HG02623 (cell line): ENCODE measurements around the gene EMC9.

Experiments used
- ATAC-seq: cut with Tn5 transposase; IDR thresholded peaks from one replicate; pipeline ENCODE4 v1.9.1; 2021; ENCODE audit warnings: moderate library complexity; ENCODE audit not compliant: unreplicated experiment

Gene EMC9

GRCh38 chr14:24132061-24132685, 9.2 kb downstream of the EMC9 start:
- ATAC-seq = no peak

DNA sequence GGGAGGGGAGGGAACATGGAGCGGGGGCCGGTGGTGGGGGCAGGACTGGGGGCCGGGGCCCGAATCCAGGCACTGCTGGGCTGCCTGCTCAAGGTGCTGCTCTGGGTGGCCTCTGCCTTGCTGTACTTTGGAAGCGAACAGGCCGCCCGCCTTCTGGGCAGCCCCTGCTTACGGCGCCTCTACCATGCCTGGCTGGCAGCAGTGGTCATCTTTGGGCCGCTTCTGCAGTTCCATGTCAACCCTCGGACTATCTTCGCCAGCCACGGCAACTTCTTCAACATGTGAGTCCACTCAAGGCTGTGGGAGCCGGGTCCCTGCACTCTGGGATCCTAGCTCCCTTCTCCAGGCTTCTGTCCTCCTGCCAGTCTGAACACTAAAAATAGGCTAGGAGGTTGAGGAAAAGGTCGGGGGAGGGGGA, 9.8 kb downstream of the EMC9 start:
- ATAC-seq = no peak

DNA sequence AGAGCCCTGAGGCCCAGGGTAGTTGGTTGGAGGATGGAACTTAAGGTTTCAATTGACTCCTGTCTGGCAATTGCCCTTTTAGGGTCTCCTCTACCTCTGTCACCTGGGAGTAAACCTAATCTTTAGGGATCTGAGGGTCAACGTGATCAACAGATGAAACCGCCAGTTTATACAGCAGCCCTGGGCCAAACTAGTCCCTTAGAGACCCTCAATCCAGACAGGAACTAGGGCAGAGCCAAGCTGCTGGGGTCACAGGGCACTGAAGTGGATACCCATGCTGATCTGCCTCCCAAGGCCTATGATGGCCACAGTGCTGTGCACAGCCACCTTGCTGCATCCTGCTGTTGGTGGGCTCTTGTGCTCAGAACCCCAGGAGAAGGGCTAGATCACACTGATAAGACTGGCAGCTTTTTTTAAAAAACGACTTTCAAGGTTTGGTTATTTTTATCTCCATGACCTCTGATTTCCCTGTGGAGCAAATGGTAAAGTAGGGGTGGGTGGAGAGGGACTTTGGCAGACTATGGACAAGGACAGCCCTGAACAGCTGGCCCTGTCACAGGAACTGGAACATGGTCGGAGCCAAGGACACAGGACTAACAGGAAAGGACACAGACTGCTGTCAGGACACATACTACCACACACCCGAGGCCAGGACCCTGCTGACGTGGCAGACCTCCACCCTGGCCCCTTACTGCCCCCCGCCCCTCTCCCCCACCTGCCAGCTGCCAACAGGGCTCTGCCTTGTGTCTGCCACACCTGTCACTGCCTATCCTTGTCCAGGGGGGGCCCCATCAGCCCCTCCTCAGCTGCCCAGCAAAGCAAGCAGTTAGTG, 10.5 kb downstream of the EMC9 start:
- no peak for ATAC-seq

DNA sequence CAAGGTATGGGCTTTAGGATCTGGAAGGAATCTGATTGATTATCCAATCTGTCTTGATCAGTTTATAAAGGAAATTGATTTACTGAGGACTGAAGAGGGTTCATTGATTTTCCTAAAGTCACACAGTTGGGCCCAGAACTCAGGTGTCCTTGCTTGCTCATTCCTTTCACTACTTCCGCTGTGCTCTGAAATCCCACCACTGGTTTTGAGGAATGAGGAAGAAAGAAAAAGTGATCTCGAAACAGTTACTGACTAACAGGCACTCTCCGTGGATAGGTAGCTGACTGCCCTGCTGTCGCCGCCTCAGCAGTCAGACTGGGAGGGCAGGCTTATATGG, 11.0 kb downstream of the EMC9 start, which contains the start of gene FITM1:
Gene FITM1, plus strand, starts transcription at position 280 of the 337 bp plus-strand sequence. CDS start 905 bp downstream, outside the sequence.
- no peak for ATAC-seq

- ATAC-seq = no peak
These were observed 11.9 kb downstream of the EMC9 start for GRCh38 chr14:24129410-24129998.

GRCh38 chr14:24127673-24128072, 13.7 kb downstream of the EMC9 start:
- ATAC-seq = no peak

GRCh38 chr14:24126939-24127338, 14.5 kb downstream of the EMC9 start:
- no peak for ATAC-seq

DNA sequence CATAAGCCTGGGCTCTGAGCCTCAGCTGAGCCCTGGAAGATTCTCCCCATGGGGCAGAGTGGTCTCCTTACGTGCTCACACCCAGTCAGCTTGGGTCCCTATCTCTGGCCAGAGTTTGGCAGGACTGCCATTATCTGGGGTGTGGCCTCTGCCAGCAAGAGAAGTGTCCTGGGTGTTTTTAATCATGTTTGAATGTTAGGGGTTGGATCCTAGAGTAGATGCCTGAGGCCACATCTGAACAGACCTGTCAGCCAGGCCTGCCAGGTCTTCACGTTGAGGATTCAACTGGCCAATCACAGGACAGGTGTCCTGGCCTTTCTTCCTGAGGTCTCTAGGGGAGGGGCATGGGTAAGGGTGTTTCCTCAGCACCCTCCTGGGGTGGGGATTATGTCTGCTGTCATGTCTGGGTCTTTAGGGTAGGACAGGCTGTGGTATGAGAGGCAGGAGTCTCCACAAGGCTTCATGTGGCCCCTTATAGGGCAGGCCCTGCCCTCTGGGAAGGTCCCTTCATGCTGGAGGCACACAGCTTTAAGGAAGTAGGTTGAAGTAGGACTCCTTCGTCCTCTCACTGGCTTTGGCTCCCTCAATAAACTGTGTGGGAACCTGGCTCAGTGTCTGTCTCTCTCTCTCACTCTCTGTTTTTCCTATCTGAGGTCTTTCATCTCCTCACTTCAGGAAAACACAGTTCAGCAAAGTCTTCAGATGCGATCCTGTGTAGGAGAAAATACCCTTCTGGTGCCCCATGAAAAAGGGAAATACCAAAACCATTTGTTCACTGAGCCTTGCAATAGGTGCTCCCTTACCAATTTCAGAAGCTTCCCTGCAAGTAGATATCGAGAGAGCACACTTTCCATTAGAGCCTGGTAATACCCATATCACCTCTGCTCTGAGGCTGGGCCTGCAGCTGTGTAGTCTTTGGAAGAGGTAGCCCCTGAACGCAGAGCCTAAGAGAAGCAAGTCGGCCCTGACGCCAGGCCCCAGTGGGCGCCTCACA, 17.7 kb downstream of the EMC9 start:
- ATAC-seq = no peak

GRCh38 chr14:24122898-24123297, 18.5 kb downstream of the EMC9 start:
- ATAC-seq = no peak

GRCh38 chr14:24122416-24122815, 19.0 kb downstream of the EMC9 start:
- ATAC-seq = no peak

- no peak for ATAC-seq
These were observed 20.2 kb downstream of the EMC9 start for GRCh38 chr14:24121210-24121609.

- ATAC-seq = no peak
These were observed 21.7 kb downstream of the EMC9 start for GRCh38 chr14:24119691-24120090.

DNA sequence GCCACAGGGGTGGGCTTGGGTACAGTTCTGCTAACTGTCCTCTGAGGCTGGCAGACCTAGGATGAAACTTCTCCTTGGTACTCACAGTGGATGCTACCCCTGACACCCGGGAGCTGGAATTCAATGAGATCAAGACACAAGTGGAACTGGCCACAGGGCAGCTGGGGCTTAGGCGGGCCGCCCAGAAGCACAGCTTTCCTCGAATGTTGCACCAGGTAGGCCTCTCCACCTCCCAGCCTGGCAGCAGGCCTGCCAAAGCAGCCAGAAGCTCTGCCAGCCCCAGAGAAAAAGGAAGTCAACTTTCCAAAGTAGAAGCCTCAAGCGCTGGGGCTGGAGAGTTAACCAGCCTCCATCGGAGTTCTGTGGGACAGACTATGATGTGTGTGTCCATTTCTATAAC, 24.2 kb downstream of the EMC9 start:
- ATAC-seq = no peak

DNA sequence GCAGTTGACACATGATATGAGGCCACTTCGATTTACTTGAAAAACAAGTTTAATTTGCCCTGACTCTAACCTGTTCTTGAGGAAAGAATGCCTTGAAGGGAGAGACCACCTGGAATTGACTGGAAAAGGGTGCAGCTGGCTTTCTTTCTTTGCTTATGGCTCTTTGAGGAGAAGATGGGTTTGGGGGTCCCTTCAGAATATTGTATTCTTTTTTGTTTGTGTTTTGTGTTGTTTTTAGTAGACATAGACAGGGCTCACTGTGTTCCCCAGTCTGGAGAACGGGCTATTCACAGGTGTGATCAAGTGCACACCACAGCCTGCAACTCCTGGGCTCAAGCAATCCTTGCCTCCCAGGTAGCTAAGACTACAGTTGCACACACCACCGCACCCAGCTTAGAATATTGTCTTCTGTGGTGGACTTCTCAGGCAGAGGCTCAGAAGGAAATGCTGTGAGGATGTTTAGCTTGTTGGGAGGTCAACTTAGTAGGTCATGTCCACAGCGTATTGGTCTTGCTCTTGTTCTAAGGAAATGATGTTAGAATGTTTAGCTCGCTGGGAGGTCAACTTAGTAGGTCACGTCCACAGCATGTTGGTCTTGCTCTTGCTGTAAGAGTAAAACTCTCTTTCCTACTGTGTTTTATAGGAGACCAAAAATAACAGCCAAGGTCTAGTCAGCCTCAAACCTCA, 25.1 kb downstream of the EMC9 start:
- no peak for ATAC-seq

DNA sequence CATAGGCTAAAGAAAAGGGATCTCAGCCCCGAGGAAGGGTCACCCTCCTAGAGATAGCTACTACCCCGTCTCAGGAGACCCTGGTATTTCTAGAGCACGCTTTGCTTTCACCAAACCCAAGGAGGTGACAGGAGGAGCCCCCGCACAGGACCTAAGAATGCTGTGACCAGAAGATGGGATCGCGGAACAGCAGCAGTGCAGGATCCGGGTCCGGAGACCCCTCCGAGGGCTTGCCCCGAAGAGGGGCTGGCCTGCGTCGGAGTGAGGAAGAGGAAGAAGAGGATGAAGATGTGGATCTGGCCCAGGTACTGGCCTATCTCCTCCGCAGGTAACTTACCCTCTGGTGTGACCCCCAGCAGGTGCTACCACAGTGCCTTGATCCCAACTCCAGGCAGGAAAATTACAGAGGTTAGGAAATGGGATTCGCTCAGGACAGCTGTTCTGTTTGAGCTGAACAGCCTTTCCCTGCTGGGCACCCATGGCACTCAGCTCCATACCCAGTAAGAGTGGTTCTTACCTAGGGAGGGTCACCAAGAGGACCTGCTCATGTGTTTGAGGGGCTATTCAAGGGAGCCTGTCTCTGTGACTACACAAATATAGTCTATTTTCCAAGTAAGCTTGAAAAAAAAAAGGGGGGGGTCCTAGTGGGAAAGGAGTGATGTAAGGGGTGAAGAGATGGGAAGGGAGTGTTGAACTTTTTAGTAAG, 25.8 kb downstream of the EMC9 start:
- ATAC-seq = no peak

DNA sequence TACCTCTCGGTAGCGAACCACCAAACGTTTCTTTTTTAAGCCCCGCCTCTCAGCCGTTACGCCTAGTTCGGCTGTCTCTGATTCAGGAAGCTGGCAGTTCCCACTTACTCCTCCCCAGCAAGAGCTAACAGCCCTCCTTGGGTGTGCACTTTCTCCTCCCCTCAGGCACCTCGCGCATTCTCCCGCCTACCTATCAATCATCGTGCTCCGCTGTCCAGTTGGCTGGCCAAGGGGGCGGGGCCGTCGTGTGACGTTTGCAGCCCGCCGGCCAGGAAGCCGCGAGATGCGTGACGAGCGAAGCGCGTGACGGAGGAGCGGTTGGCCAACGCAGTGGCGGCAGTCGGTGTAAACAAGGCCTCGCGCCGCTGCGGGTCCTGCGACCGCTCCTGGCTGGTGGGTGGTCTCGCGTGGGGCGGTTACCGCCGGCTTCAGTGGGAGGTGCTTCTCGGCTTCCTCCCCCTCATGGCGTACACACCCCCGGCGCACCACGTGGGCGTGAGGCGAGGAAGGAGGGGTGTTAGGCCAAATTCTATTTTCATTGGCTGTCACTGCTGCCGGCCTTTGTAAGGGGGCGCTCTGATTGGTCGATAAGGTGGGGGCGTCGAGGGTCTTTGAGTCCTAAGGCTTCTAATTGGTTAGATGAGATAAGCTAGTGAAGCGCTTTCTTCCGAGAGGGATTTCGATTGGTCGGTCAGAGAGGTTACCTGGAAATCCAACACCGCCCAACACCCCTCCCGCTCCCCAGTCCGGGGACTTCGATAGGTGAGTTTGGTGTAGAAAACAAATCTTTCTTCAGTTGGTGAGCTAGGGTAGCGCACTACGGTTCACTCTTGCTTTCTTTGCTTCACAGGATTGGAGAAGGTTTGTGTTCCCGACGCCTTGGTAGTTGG, 26.6 kb downstream of the EMC9 start, which contains the start of the genes DCAF11 and NRL:
Gene DCAF11, plus strand, starts transcription at position 246 of the 890 bp plus-strand sequence. CDS start 818 bp downstream, outside the sequence.
Gene NRL, minus strand, starts transcription at position 418 of the 890 bp plus-strand sequence. CDS start 32,101 bp downstream, outside the sequence.
- ATAC-seq = peak; percentile 79

GRCh38 chr14:24113801-24114531, 27.4 kb downstream of the EMC9 start:
- peak; percentile 18 for ATAC-seq

GRCh38 chr14:24113379-24113800, 28.0 kb downstream of the EMC9 start:
- ATAC-seq = no peak
